PC-3 (cell line): Measurements from ENCODE around the gene FOXP3. TPM values are rescaled to one million over a fixed set of nuclear protein-coding genes. Genes with fewer than 3 reads are reported as not detected.

Experiments used
- ATAC-seq: fragments of 200-7000 bp; cut with Tn5 transposase; 2 replicates; pipeline ENCODE4 v1.9.1; 2020; ENCODE audit warnings: mild to moderate bottlenecking, moderate library complexity
- BruUV-seq: library from RNA; stranded (reverse); fragments of 400-500 nt; replicated peaks from 2 replicates; lab custom pipeline; 2021; lab: Mats Ljungman, UMichigan
- CTCF ChIA-PET: fragments of 300-600 bp; sonication (Branson Sonifier 250); formaldehyde crosslinking; loops from one replicate; lab custom pipeline; 2022; ENCODE audit warnings: antibody characterized with exemption; lab: Charles Lee
- POLR2A ChIA-PET: fragments of 300-600 bp; sonication (Branson Sonifier 250); formaldehyde crosslinking; loops from one replicate; lab custom pipeline; 2022; ENCODE audit warnings: antibody characterized with exemption; ENCODE audit not compliant: unreplicated experiment; lab: Charles Lee
- DNase-seq: peaks from one replicate; pipeline ENCODE4 v3.0.0-alpha.2; 2015
- H2AFZ ChIP-seq: fragments of 300-600 bp; sonication (generic); 2 replicates; pipeline ENCODE4 v1.6.0; 2016; ENCODE audit warnings: antibody characterized with exemption, low read length
- H3F3A ChIP-seq: fragments of 300-600 bp; sonication (generic); one replicate; pipeline ENCODE4 v1.6.0; 2017; ENCODE audit warnings: antibody characterized with exemption, low read length, control low read depth, mild to moderate bottlenecking; ENCODE audit not compliant: unreplicated experiment
- H3K27ac ChIP-seq: fragments of 300-600 bp; sonication (generic); 2 replicates; pipeline ENCODE4 v1.5.1; 2016; ENCODE audit warnings: mild to moderate bottlenecking, low read length
- H3K27me3 ChIP-seq: fragments of 300-600 bp; sonication (generic); 2 replicates; pipeline ENCODE4 v1.6.1; 2016; ENCODE audit warnings: low read length, mixed read lengths
- H3K36me3 ChIP-seq: fragments of 300-600 bp; sonication (generic); 2 replicates; pipeline ENCODE4 v1.6.1; 2016; ENCODE audit warnings: low read depth, mixed run types, low read length, mixed read lengths
- H3K4me1 ChIP-seq: fragments of 300-600 bp; sonication (generic); 2 replicates; pipeline ENCODE4 v1.5.1; 2016; ENCODE audit warnings: low read length; ENCODE audit not compliant: insufficient read depth
- H3K4me2 ChIP-seq: fragments of 300-600 bp; sonication (generic); 2 replicates; pipeline ENCODE4 v1.6.0; 2016; ENCODE audit warnings: low read length
- H3K4me3 ChIP-seq: fragments of 300-600 bp; sonication (generic); 2 replicates; pipeline ENCODE4 v1.5.1; 2016; ENCODE audit warnings: mild to moderate bottlenecking, low read length, mixed read lengths
- H3K79me2 ChIP-seq: fragments of 300-600 bp; sonication (generic); 2 replicates; pipeline ENCODE4 v1.6.1; 2017; ENCODE audit warnings: low read length, mixed read lengths
- H3K9ac ChIP-seq: fragments of 300-600 bp; sonication (generic); 2 replicates; pipeline ENCODE4 v1.6.0; 2016; ENCODE audit warnings: mild to moderate bottlenecking, low read length
- H3K9me2 ChIP-seq: fragments of 300-600 bp; sonication (generic); replicated peaks from 2 replicates; pipeline ENCODE4 v1.6.1; 2016; ENCODE audit warnings: mixed run types, low read length, mixed read lengths
- H3K9me3 ChIP-seq: fragments of 300-600 bp; sonication (generic); 2 replicates; pipeline ENCODE4 v1.6.1; 2016; ENCODE audit warnings: low read length, mixed read lengths
- H4K20me1 ChIP-seq: fragments of 300-600 bp; sonication (generic); 2 replicates; pipeline ENCODE4 v1.6.1; 2016; ENCODE audit warnings: low read length, mixed read lengths
- EZH2 ChIP-seq: fragments of 300-600 bp; sonication (generic); IDR thresholded peaks from one replicate; pipeline ENCODE4 v1.6.1; 2017; ENCODE audit warnings: antibody characterized with exemption, mild to moderate bottlenecking, low read length; ENCODE audit not compliant: unreplicated experiment
- EZH2phosphoT487 ChIP-seq: fragments of 300-600 bp; sonication (generic); IDR thresholded peaks from 2 replicates; pipeline ENCODE4 v1.6.1; 2018; ENCODE audit warnings: mild to moderate bottlenecking, antibody characterized with exemption, low read length, borderline replicate concordance
- intact Hi-C: fragments of 100-400 bp; cut with micrococcal nuclease; formaldehyde crosslinking; loops from 2 replicates; pipeline ENCODE4 v1.9.0; 2023
- total RNA-seq: library from RNA; depleted of rRNA; stranded (reverse); fragments of >200 nt; gene quantifications from 2 replicates; pipeline ENCODE4 v1.2.3, GENCODE V29; 2014
- TF ChIP-seq, protein P1 (sequence below): fragments of 300-600 bp; sonication (generic); conservative IDR thresholded peaks from 2 replicates; pipeline ENCODE4 v1.5.1; 2017; ENCODE audit warnings: antibody characterized with exemption, low read depth, mild to moderate bottlenecking, low read length

FOXP3 gene
- total RNA-seq, 1 experiment from 2014 or later = not detected

GRCh38 chrX:49211074-49211473 lies 53.4 kb downstream of the FOXP3 start:
- POLR2A ChIA-PET = no interaction called here
- no peak overlapping the region for H3K9ac ChIP-seq
- no peak overlapping the region for H3K27ac ChIP-seq
- no peaks in the 10 kb centered on the region for H4K20me1 ChIP-seq
- DNase-seq (no peak), ATAC-seq (no peak)
- no peaks in the 10 kb centered on the region for H3K36me3 ChIP-seq
- TF ChIP-seq, protein P1, sequence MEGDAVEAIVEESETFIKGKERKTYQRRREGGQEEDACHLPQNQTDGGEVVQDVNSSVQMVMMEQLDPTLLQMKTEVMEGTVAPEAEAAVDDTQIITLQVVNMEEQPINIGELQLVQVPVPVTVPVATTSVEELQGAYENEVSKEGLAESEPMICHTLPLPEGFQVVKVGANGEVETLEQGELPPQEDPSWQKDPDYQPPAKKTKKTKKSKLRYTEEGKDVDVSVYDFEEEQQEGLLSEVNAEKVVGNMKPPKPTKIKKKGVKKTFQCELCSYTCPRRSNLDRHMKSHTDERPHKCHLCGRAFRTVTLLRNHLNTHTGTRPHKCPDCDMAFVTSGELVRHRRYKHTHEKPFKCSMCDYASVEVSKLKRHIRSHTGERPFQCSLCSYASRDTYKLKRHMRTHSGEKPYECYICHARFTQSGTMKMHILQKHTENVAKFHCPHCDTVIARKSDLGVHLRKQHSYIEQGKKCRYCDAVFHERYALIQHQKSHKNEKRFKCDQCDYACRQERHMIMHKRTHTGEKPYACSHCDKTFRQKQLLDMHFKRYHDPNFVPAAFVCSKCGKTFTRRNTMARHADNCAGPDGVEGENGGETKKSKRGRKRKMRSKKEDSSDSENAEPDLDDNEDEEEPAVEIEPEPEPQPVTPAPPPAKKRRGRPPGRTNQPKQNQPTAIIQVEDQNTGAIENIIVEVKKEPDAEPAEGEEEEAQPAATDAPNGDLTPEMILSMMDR = no peak
- no peak for TF ChIP-seq EZH2
- TF ChIP-seq EZH2phosphoT487 = no peak
- no peak overlapping the region for H3K4me2 ChIP-seq
- no peak overlapping the region for H2AFZ ChIP-seq
- no peaks in the 10 kb centered on the region for H3K4me1 ChIP-seq
- intact Hi-C loops = no loop called here
- H3K4me3 ChIP-seq = no peak overlapping the region
- no peaks in the 10 kb centered on the region for H3F3A ChIP-seq
- no TSS peak for BruUV-seq
- H3K27me3 ChIP-seq = no peaks in the 10 kb centered on the region
- H3K9me3 ChIP-seq = no peaks in the 10 kb centered on the region
- H3K9me2 ChIP-seq = no peaks in the 10 kb centered on the region
- H3K79me2 ChIP-seq = no peaks in the 10 kb centered on the region
- CTCF ChIA-PET = no interaction called here

GRCh38 chrX:49210406-49210805 lies 54.1 kb downstream of the FOXP3 start:
- TF ChIP-seq EZH2phosphoT487 = no peak
- TF ChIP-seq, protein P1 = no peak
- TF ChIP-seq EZH2 = no peak
- no peak overlapping the region for H2AFZ ChIP-seq
- H3K4me2 ChIP-seq = no peak overlapping the region
- H3K9me2 ChIP-seq = no peaks in the 10 kb centered on the region
- H3K79me2 ChIP-seq = no peaks in the 10 kb centered on the region
- no peak overlapping the region for H3K4me3 ChIP-seq
- intact Hi-C loops = no loop called here
- no peaks in the 10 kb centered on the region for H3K9me3 ChIP-seq
- no peaks in the 10 kb centered on the region for H4K20me1 ChIP-seq
- BruUV-seq = no TSS peak
- H3K4me1 ChIP-seq = no peaks in the 10 kb centered on the region
- H3K27ac ChIP-seq = no peak overlapping the region
- H3K9ac ChIP-seq = no peak overlapping the region
- DNase-seq (no peak), ATAC-seq (no peak)
- ChIA-PET POLR2A (no interaction called here), CTCF (no interaction called here)
- H3K27me3 ChIP-seq = no peaks in the 10 kb centered on the region
- no peaks in the 10 kb centered on the region for H3F3A ChIP-seq
- H3K36me3 ChIP-seq = no peaks in the 10 kb centered on the region

GRCh38 chrX:49209434-49210251 lies 54.9 kb downstream of the FOXP3 start:
- ATAC-seq (no peak), DNase-seq (no peak)
- no peak overlapping the region for H3K27ac ChIP-seq
- intact Hi-C loops = no loop called here
- no peak overlapping the region for H2AFZ ChIP-seq
- H3K36me3 ChIP-seq = no peaks in the 10 kb centered on the region
- no peak overlapping the region for H3K4me3 ChIP-seq
- no peak overlapping the region for H3K4me2 ChIP-seq
- CTCF ChIA-PET = no interaction called here
- no peak overlapping the region for H3K9ac ChIP-seq
- no peaks in the 10 kb centered on the region for H3K9me2 ChIP-seq
- no peaks in the 10 kb centered on the region for H3K4me1 ChIP-seq
- H3K27me3 ChIP-seq = no peaks in the 10 kb centered on the region
- no peaks in the 10 kb centered on the region for H3K79me2 ChIP-seq
- BruUV-seq = no TSS peak
- no peaks in the 10 kb centered on the region for H3K9me3 ChIP-seq
- H3F3A ChIP-seq = no peaks in the 10 kb centered on the region
- POLR2A ChIA-PET = no interaction called here
- no peak for TF ChIP-seq EZH2phosphoT487
- H4K20me1 ChIP-seq = no peaks in the 10 kb centered on the region
